Peyer's patch (tissue), 4 donors: Measurements from ENCODE around the gene C1orf105. TPM values are rescaled to one million over a fixed set of nuclear protein-coding genes. Genes with fewer than 3 reads are reported as not detected.

Experiments used
- DNase-seq, 3 donors: peaks; one replicate each; pipeline ENCODE4 v3.0.0-alpha.2; 2017 to 2019
- H3K27ac ChIP-seq, 4 donors: fragments of 200-600 bp; sonication (generic); one replicate each; pipeline ENCODE4 v1.5.1; 2016 to 2019
- H3K27me3 ChIP-seq, 2 donors: fragments of 200-600 bp; sonication (generic); one replicate each; pipeline ENCODE4 v1.5.1; 2019
- H3K36me3 ChIP-seq, 3 donors: fragments of 200-600 bp; sonication (generic); one replicate each; pipeline ENCODE4 v1.5.1; 2016 to 2019
- H3K4me1 ChIP-seq, 4 donors: fragments of 200-600 bp; sonication (generic); one replicate each; pipeline ENCODE4 v1.5.1; 2016 to 2019
- H3K4me3 ChIP-seq, 4 donors: fragments of 200-600 bp; sonication (generic); 1 replicate in 3 of 4; 2 replicates in 1 of 4; pipeline ENCODE4 v1.5.1; 2016 to 2019; ENCODE audit warnings: mild to moderate bottlenecking in 1 of 4
- H3K9me3 ChIP-seq, 4 donors: fragments of 200-600 bp; sonication (generic); one replicate each; pipeline ENCODE4 v1.5.1; 2016 to 2019; ENCODE audit warnings: mild to moderate bottlenecking in 1 of 4
- POLR2A ChIP-seq, 2 donors: fragments of 450-650 bp; IDR thresholded peaks; one replicate each; pipeline ENCODE4 v1.5.1; 2017; ENCODE audit warnings: antibody characterized with exemption in 2 of 2, mild to moderate bottlenecking in 2 of 2, moderate library complexity in 2 of 2
- total RNA-seq, 4 donors: library from RNA; depleted of rRNA; stranded (reverse); fragments of >200 nt; gene quantifications; one replicate each; pipeline ENCODE4 v1.1.0, GENCODE V29; 2016
- TF ChIP-seq, protein P1 (sequence below), 6 experiments: fragments of 450-650 bp in 4 of 6; fragments of 200-600 bp in 2 of 6; sonication (generic) in 1 of 6; IDR thresholded peaks; one replicate each; pipeline ENCODE4 v1.5.1; 2017 to 2019; ENCODE audit warnings: antibody characterized with exemption in 6 of 6, mild to moderate bottlenecking in 3 of 6, moderate library complexity in 1 of 6

Gene C1orf105
- total RNA-seq, 4 donors from 2014 or later = not detected

- H3K4me3 ChIP-seq = peak overlapping the region in 1 of 4 donors; percentile 0
- H3K27me3 ChIP-seq = no peaks in the 10 kb centered on the region
- DNase-seq = peak in 2 of 3 donors; percentile 70 to 74
- no peaks in the 10 kb centered on the region for H3K9me3 ChIP-seq
- H3K36me3 ChIP-seq = no peaks in the 10 kb centered on the region
- TF ChIP-seq, protein P1, sequence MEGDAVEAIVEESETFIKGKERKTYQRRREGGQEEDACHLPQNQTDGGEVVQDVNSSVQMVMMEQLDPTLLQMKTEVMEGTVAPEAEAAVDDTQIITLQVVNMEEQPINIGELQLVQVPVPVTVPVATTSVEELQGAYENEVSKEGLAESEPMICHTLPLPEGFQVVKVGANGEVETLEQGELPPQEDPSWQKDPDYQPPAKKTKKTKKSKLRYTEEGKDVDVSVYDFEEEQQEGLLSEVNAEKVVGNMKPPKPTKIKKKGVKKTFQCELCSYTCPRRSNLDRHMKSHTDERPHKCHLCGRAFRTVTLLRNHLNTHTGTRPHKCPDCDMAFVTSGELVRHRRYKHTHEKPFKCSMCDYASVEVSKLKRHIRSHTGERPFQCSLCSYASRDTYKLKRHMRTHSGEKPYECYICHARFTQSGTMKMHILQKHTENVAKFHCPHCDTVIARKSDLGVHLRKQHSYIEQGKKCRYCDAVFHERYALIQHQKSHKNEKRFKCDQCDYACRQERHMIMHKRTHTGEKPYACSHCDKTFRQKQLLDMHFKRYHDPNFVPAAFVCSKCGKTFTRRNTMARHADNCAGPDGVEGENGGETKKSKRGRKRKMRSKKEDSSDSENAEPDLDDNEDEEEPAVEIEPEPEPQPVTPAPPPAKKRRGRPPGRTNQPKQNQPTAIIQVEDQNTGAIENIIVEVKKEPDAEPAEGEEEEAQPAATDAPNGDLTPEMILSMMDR (IDR thresholded peaks at IDR 0.05) = no peak
- TF ChIP-seq POLR2A (IDR thresholded peaks at IDR 0.05) = no peak
- H3K4me1 ChIP-seq = peaks cover 0 to 8% (median 0%) of the 10 kb centered on the region in 4 donors
- H3K27ac ChIP-seq = peak overlapping the region in 3 of 4 donors; percentile 29 to 77 (median 72)
Measured at GRCh38 chr1:172390683-172391551, 29.6 kb upstream of the C1orf105 start.

GRCh38 chr1:172391976-172392375, 28.5 kb upstream of the C1orf105 start:
- Histone ChIP-seq H3K4me3 (no peak overlapping the region), H3K27ac (peak overlapping the region in 3 of 4 donors; percentile 29 to 77 (median 72)), H3K27me3 (no peaks in the 10 kb centered on the region), H3K9me3 (no peaks in the 10 kb centered on the region), H3K36me3 (no peaks in the 10 kb centered on the region), H3K4me1 (peaks cover 0 to 8% (median 0%) of the 10 kb centered on the region in 4 donors)
- TF ChIP-seq, protein P1 (IDR thresholded peaks at IDR 0.05) = no peak
- no peak for TF ChIP-seq POLR2A (IDR thresholded peaks at IDR 0.05)
- DNase-seq = no peak

GRCh38 chr1:172393354-172393753, 27.1 kb upstream of the C1orf105 start:
- peaks cover 0 to 14% (median 0%) of the 10 kb centered on the region in 4 donors for H3K4me1 ChIP-seq
- H3K27ac ChIP-seq = peak overlapping the region in 3 of 4 donors; percentile 49 to 80 (median 77)
- peak in 1 of 3 donors; percentile 24 for DNase-seq

DNA sequence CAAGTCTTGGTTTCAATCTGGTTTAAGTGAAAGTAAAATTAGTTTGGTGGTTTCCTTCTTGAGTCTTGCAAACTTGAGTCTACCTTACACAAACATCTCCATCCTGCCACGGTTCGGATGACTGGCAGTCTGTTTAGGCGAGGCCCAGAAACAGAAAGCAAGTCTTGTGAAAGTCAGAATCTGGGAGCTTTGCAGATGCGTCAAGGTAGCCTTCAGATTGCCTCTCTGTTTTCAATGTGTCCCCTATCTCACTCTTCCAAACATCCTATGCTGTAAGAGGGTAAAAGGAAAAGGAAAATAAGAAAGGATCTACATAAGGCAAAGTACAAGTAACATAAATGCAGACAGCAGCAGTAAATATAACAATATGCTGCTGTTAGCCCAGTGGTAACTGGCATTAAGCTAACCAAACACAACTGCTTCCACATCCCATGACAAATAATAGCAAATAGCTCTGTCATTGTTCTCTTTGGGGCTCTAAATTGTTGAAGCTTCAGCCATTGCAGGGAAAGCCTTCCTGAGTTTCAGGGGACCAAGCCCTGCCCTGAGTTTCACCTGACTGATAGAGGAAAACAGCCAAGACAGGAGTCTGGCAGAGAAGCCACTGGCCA, 26.2 kb upstream of the C1orf105 start:
- TF ChIP-seq POLR2A (IDR thresholded peaks at IDR 0.05) = no peak
- TF ChIP-seq, protein P1 (IDR thresholded peaks at IDR 0.05) = no peak
- Histone ChIP-seq H3K9me3 (no peaks in the 10 kb centered on the region), H3K4me1 (peaks cover 0 to 20% (median 2%) of the 10 kb centered on the region in 4 donors), H3K27me3 (no peaks in the 10 kb centered on the region), H3K27ac (peak overlapping the region; percentile 49 to 80 (median 70)), H3K4me3 (no peak overlapping the region), H3K36me3 (no peaks in the 10 kb centered on the region)
- peak in 2 of 3 donors; percentile 82 to 85 for DNase-seq

More at GRCh38 chr1:172393354-172393753, 27.1 kb upstream of the C1orf105 start:
- Histone ChIP-seq H3K27me3 (no peaks in the 10 kb centered on the region), H3K4me3 (no peak overlapping the region), H3K36me3 (no peaks in the 10 kb centered on the region), H3K9me3 (no peaks in the 10 kb centered on the region)
- TF ChIP-seq, protein P1 (IDR thresholded peaks at IDR 0.05) = no peak
- no peak for TF ChIP-seq POLR2A (IDR thresholded peaks at IDR 0.05)

DNA sequence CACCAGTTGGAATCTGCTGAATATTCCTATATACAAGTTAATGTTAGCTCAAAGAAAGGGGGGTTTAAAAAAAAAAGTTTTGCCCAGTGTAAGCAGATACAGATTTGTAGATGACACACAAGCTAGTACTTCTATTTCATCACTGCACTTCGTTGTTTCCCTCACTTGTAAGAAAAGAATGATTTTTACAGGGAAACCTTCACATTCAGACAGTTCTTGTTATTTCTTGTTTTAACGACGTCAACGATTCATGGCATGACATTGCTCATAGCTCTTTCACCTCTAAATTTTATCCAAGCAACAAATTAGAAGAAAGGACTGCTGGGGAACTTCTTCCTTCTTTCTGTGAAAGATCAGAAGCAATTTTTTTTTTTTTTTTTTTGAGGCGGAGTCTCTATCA, 25.7 kb upstream of the C1orf105 start:
- Histone ChIP-seq H3K36me3 (no peaks in the 10 kb centered on the region), H3K4me3 (no peak overlapping the region), H3K4me1 (peaks cover 0 to 20% (median 4%) of the 10 kb centered on the region in 4 donors), H3K27ac (peak overlapping the region in 3 of 4 donors; percentile 49 to 80 (median 77)), H3K9me3 (no peaks in the 10 kb centered on the region), H3K27me3 (no peaks in the 10 kb centered on the region)
- TF ChIP-seq POLR2A (IDR thresholded peaks at IDR 0.05) = no peak
- TF ChIP-seq, protein P1 (IDR thresholded peaks at IDR 0.05) = no peak
- no peak for DNase-seq
